UCSD-AML1 (cell line): Measurements from ENCODE around the gene GLE1.
"Not testable (repeated sequence)": the region's sequence is repeated elsewhere in the genome, so short reads cannot be mapped to it uniquely, and the experiment has no call there.

Source experiments
- DNase-seq: peaks from one replicate; lab custom pipeline; 2025; ENCODE audit not compliant: unreplicated experiment; lab: John Stamatoyannopoulos, UW

GLE1 gene

DNA sequence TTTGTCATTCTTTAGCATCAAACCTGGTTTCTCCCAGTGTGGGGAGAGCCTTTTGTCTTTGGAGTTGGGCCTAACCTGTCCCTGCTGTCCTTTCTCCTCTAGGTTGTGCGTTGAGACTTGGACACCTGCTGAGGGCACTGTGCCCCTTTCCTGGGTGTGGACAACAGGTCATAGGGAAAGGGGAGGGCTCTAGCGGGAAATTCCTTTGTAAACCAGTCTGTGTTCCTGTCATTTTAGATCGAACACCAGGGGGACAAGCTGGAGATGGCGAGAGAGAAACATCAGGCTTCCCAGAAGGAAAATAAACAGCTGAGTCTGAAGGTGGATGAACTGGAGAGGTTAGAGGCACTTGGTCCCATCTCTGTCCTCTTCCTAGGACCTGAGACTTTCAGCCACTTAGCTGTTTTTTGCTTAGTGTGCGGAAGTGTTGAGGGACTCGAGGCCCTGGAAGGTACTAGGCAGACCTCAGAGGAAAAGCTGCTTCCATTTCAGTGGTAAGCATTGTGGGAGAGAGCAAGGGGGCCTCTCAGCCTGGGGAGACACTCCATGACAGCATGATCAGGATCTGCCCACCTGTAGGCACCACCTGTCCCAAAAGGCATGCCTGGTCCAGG, 8.6 kb upstream of the GLE1 start:
- no peak for DNase-seq

- DNase-seq, result no peak
Measured at GRCh38 chr9:128497824-128498610, 6.5 kb upstream of the GLE1 start.

GRCh38 chr9:128498911-128499310, 5.6 kb upstream of the GLE1 start:
- no peak for DNase-seq

- DNase-seq, result no peak
Measured at GRCh38 chr9:128499920-128500319, 4.6 kb upstream of the GLE1 start.

GRCh38 chr9:128503415-128503825, 1.1 kb upstream of the GLE1 start:
- DNase-seq, result not testable (repeated sequence)

DNA sequence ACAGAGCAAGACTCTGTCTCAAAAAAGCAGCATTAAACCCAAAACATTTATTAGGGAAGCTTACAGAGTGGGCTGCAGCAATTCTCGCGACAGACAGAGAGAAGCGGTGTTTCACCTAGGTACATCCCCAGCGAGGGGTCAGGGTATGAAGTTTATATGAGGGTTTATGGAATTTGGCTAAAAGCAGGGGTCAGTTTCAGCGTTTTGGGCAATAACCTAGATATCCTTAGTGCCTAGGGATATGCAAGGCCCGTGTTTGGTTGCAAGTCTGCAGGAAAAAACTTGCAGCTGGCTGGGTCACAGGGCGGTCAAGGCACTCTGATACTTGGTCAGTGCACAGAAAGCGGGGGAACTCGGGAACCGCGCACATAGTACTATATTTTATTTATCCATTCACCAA, 649 bp upstream of the GLE1 start:
- DNase-seq, result no peak

GRCh38 chr9:128505414-128505765, 871 bp downstream of the GLE1 start:
- DNase-seq, result no peak

DNA sequence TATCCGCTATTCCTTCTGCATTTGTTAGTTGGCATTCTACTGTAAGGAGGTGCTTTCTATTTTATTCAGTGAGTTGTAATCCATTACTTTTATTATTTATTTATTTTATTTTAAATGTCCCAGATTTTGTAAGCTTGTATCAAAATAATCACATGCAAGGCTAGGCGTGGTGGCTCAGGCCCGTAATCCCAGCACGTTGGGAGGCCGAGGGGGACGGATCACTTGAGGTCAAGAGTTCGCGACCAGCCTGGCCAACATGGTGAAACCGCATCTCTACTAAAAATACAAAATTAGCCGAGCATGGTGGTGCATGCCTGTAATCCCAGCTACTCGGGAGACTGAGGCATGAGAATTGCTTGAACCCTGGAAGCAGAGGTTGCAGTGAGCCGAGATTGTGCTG, 1.4 kb downstream of the GLE1 start:
- DNase-seq, result not testable (repeated sequence)

- DNase-seq, result no peak
Measured at GRCh38 chr9:128512820-128513219, 8.3 kb downstream of the GLE1 start.

DNA sequence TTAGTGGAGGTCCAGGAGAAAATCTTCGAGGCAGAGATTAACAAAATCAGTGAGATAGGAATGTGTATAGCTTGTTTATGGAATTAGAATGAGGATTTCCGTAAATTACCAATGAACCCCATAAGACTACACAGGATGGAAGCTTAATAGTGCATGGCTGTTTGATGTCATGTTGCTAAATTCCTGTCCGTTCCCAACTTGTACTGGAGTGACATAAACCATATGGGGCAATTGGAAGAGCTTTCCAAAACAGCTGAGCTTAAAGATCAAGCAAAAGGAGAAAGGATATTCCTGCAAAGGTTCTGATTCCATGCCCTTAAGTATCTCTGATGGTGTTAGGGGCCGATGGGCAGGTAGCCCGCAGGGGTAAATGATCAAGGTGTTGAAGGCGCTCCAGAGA, 17.4 kb downstream of the GLE1 start:
- DNase-seq, result no peak

DNA sequence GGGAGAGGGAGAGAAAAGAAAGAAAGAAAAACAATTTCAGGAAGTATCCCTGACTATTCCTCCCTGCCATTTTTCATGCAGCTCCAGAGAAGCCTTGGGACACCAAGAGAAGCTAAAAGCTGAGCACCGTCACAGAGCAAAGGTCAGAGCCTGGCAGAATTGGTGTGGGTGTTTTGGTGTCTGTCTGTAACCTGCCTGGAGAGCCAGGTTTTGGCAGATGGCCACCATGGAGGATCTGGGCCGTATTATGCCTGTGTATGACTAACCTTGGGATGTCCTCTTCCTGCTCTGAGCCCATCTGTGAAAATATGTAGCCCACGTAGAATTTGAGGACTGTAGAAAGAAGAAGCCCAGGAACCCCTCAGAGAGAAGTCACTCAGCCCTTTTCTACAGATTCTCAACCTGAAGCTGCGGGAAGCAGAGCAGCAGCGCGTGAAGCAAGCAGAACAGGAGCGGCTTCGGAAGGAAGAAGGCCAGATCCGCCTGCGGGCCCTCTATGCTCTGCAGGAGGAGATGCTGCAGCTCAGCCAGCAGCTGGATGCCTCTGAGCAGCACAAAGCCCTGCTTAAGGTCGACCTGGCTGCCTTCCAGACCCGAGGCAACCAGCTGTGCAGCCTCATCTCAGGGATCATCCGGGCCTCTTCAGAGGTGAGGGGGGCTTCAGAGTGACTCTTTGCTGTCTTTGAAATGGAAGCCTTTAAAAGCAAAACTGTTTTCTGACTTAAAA, 18.8 kb downstream of the GLE1 start:
- no peak for DNase-seq

DNA sequence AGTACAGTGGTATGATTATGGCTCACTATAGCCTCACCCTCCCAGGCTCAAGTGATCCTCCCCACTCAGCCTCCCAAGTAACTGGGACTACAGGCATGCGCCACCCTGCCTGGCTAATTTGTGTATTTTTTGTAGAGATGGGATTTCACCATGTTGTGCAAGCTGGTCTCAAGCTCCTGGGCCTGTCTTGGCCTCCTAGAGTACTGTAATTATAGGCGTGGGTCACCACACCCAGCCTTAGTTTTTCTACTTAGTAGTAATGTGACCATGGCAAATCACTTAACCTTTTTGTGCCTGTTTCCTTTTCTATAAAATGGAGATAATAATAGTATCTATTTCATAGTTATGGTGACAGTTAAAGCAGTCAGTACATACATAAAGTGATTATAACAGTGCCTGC, 22.2 kb downstream of the GLE1 start:
- DNase-seq, result no peak

GRCh38 chr9:128528445-128529160, 24.1 kb downstream of the GLE1 start:
- no peak for DNase-seq

DNA sequence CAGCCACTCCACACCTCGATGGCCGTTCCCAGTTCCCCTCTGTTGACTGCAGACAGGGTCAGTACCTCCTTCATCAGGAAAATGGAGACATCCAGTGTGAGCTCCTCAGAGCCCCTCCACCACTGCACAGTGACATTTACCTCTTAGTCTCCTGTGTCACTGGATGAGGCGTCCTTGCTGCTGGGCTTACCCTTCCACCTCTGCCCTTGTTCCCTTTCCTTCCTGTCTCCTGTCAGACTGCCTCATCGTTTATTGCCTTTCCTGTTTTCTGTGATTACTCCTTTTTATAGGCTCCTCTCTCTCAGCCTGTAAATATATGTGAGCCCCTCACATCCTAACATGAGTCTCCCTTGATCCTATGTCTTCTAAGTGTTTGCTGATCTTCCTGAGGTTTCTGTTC, 24.7 kb downstream of the GLE1 start:
- DNase-seq, result no peak

DNA sequence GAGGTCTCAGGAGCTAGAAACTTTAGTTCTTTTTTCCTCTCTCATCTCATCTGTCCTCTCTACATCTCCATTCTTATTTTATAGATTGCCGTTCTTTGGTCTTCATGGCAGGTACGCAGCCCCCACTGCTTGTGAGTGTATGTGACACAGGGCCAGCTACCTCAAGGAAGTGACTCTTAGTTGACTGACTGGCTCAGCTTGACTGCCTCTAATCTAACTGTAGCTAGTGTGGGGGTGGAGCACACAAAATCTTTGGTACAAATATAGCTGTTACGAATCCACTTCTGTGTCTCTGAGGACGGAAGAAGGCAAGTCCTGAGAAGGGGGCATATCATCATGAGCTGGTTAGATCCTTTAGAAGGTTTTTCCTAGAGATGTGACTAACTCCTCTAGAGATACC, 28.1 kb downstream of the GLE1 start:
- no peak for DNase-seq

DNA sequence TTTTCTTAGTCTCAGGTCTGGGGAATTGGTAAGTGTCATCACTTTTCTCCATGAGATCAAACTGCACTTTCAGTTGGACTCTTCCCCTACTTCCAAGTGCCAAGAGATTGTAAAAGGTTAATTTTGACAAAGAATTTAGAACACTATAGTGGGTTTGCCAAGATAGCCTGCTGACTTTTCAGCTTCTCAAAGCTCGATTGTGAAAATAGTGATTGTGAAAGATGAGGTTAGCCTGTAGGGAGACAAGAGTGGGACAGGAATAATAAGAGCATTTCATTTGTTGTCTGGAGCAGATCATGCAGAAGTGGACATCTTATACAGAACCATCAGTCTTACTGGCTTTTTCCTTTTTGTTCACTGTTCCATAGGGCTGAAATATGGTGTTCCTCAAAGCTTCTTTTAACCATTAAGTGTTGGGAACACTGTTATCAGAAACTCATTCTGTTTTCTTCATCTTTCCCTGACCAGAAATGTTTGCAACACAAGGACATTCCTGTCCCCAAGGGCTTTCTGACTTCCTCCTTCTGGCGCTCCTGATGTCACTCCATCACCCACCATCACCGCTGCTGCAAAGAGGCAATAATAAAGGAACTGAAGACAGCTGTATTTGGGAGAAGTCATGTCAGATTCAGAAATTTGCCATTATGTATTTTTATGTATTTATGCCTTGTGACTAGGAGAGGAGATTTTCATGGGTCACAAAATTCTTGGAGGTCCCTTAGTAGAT, 36.3 kb downstream of the GLE1 start:
- DNase-seq, result no peak

DNA sequence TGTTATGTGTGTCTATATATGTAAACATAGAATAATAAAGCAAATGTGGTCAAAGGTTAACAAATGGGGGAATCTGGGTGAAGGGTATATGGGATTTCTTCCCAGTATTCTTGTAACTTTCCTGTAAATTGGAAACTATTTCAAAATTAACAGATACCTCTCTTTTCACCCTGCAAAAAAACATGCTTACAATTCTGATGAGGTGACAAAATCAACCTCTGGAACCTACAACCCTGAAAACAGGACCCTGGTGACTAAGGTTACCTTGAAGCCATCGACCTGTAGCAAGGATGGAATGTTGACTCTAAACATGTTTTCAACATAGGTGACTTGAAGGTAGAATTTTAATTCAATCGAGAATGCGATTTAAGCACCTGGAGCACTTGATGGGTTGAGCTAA, 42.0 kb downstream of the GLE1 start:
- DNase-seq, result no peak

- DNase-seq, result no peak
Measured at GRCh38 chr9:128548876-128549275, 44.4 kb downstream of the GLE1 start.

DNA sequence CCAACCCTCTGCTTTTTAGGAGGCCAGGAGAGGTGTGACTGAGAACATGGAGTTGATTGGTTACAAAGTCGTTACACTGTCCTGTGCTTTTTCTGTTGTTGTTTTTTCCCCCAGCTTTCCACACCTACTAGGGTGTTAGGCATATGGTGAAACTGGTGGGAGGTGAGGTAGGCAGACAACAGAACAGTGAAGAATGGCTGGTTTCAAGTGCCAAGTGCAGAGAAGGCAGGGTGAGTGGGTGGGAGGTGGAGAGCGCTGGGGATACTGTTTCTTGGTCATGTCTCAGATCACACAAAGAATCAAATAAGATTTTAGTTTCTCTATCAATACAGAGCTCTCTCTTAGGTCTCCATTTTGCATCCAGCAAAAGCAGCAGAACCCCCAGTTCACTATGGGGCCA, 45.7 kb downstream of the GLE1 start:
- no peak for DNase-seq

- no peak for DNase-seq
Measured at GRCh38 chr9:128550770-128551656, 46.5 kb downstream of the GLE1 start.
